A549 (cell line): ENCODE results near the gene CAPN11. TPM values are rescaled to one million over a fixed set of nuclear protein-coding genes. Genes with fewer than 3 reads are reported as not detected.

Experiments
- ATAC-seq, 2 experiments: fragments of 200-7000 bp in 1 of 2; fragments of >200 bp in 1 of 2; cut with Nextera tagmentation in 1 of 2; cut with Tn5 transposase in 1 of 2; 3 replicates each; pipeline versions ENCODE4 v1.8.0 to v1.9.1; 2018 to 2020; ENCODE audit warnings: mild to moderate bottlenecking in 1 of 2, moderate library complexity in 1 of 2
- CTCF ChIA-PET: fragments of 300-600 bp; sonication (Branson Sonifier 250); formaldehyde crosslinking; extraction: SDS; loops from one replicate; lab custom pipeline; 2021; ENCODE audit warnings: antibody characterized with exemption, inconsistent platforms; lab: Yijun Ruan, JAX
- POLR2A ChIA-PET: fragments of 350-600 bp; formaldehyde crosslinking; extraction: SDS; loops from one replicate; lab custom pipeline; 2021; ENCODE audit warnings: antibody characterized with exemption, inconsistent platforms; lab: Yijun Ruan, JAX
- DNase-seq, 2 experiments: peaks; one replicate each; pipeline versions ENCODE4 v3.0.0 to v3.0.0-alpha.2; 2011 to 2016; ENCODE audit warnings: low read depth in 1 of 2, low spot score in 1 of 2
- FAIRE-seq: peaks from 2 replicates; lab custom pipeline; 2011; peaks lifted over from hg19 to GRCh38; lab: Jason Lieb, UNC
- H3K27ac ChIP-seq, 2 experiments: fragments of >200 bp; sonication (Bioruptor Twin); formaldehyde crosslinking; 3 replicates each; pipeline ENCODE4 v1.5.1; 2016 to 2017
- H3K4me1 ChIP-seq: fragments of >200 bp; sonication (Bioruptor Twin); formaldehyde crosslinking; 3 replicates; pipeline ENCODE4 v1.6.1; 2016
- H3K4me2 ChIP-seq: fragments of >200 bp; sonication (Bioruptor Twin); formaldehyde crosslinking; 3 replicates; pipeline ENCODE4 v1.6.1; 2016
- H3K4me3 ChIP-seq: fragments of >200 bp; sonication (Bioruptor Twin); formaldehyde crosslinking; 3 replicates; pipeline ENCODE4 v1.5.1; 2016
- H3K9me3 ChIP-seq: fragments of >200 bp; sonication (Bioruptor Twin); formaldehyde crosslinking; 3 replicates; pipeline ENCODE4 v1.6.1; 2016
- BCL3 ChIP-seq: fragments of >200 bp; sonication (Bioruptor Twin); formaldehyde crosslinking; IDR thresholded peaks from 3 replicates; pipeline ENCODE4 v1.6.1; 2016
- EP300 ChIP-seq, 2 experiments: fragments of >200 bp; sonication (Bioruptor Twin); formaldehyde crosslinking; IDR thresholded peaks; 2 replicates in 1 of 2; 3 replicates in 1 of 2; pipeline ENCODE4 v1.6.1; 2016 to 2017
- ESRRA ChIP-seq: fragments of 150-350 bp; IDR thresholded peaks from 2 replicates; pipeline ENCODE4 v1.6.1; 2014; ENCODE audit warnings: mild to moderate bottlenecking, low read length, borderline replicate concordance
- FOSB ChIP-seq: fragments of 250-450 bp; sonication (Bioruptor Pico); IDR thresholded peaks from 2 replicates; pipeline ENCODE4 v1.5.0; 2020; ENCODE audit warnings: mild to moderate bottlenecking, moderate library complexity
- FOXS1 ChIP-seq: fragments of 250-450 bp; sonication (Bioruptor Pico); IDR thresholded peaks from 2 replicates; pipeline ENCODE4 v1.5.0; 2020; ENCODE audit warnings: mild to moderate bottlenecking, moderate library complexity
- HMGXB4 ChIP-seq: fragments of 250-450 bp; sonication (Bioruptor Pico); IDR thresholded peaks from 2 replicates; pipeline ENCODE4 v1.5.0; 2021; ENCODE audit warnings: mild to moderate bottlenecking, moderate library complexity, borderline replicate concordance
- HOXA7 ChIP-seq: fragments of 250-450 bp; sonication (Bioruptor Pico); IDR thresholded peaks from 2 replicates; pipeline ENCODE4 v1.5.0; 2020; ENCODE audit warnings: mild to moderate bottlenecking, moderate library complexity
- MAZ ChIP-seq: fragments of 150-350 bp; IDR thresholded peaks from 2 replicates; pipeline ENCODE4 v1.6.1; 2014; ENCODE audit warnings: antibody characterized with exemption, low read depth, low read length, borderline replicate concordance
- MYC ChIP-seq: IDR thresholded peaks from 2 replicates; pipeline ENCODE4 v1.6.1; 2012; ENCODE audit warnings: mild to moderate bottlenecking, inconsistent platforms, low read length, improper control_type of control experiment, borderline replicate concordance
- SMC3 ChIP-seq: fragments of >200 bp; sonication (Bioruptor Twin); formaldehyde crosslinking; IDR thresholded peaks from 3 replicates; pipeline ENCODE4 v1.6.1; 2018; ENCODE audit warnings: inconsistent platforms
- SREBF2 ChIP-seq: fragments of 450-650 bp; IDR thresholded peaks from 2 replicates; pipeline ENCODE4 v1.6.1; 2014; ENCODE audit warnings: mild to moderate bottlenecking, moderate library complexity
- ZFP36 ChIP-seq: fragments of 450-650 bp; IDR thresholded peaks from 2 replicates; pipeline ENCODE4 v1.6.1; 2014; ENCODE audit warnings: borderline replicate concordance; ENCODE audit not compliant: partially characterized antibody
- WGBS: methylation state at CpG from one replicate; pipeline ENCODE4 v1.1.6; 2017; ENCODE audit errors: missing lambda C conversion rate; 5-methylcytosine and 5-hydroxymethylcytosine counted together
- polyA plus RNA-seq, 4 experiments: library from polyadenylated mRNA; depleted of rRNA in 3 of 4; stranded (reverse); fragments of >200 nt; fragmentation: RNase III in 1 of 4; extraction: RNeasy Plus Mini Kit Qiagen cat#74134 plus additional on column Dnase treatment in 1 of 4; gene quantifications; 2 replicates in 3 of 4; 3 replicates in 1 of 4; pipeline ENCODE4 v1.2.3, GENCODE V29; 2011 to 2017
- small RNA-seq, 6 experiments: library from RNA; depleted of rRNA; stranded (forward); fragments of <200 nt; gene quantifications; one replicate each; pipeline ENCODE3, GENCODE V24; 2012

Gene CAPN11
- polyA plus RNA-seq, 2 of the 4 experiments (the other 2 are of a cell fraction), result 0.10 TPM; not detected in 1

- FAIRE-seq, result no peak
- ChIA-PET CTCF (interaction anchor here (0.6 to 8.4 kb wide), 18 partner anchors 9 to 1658 kb away, joined by 3 to 111 read pairs (median 7); partner anchors contain the start of genes HSP90AB1, MYMX and SLC29A1), POLR2A (interaction anchor here (1.8 kb wide), 1 partner anchor 13 kb away, joined by 13 read pairs; the partner anchor contains the start of gene HSP90AB1)
- no peak for TF ChIP-seq FOSB (CRISPR knock-in tag)
- no peak for TF ChIP-seq HOXA7
- no peak for TF ChIP-seq SREBF2
- TF ChIP-seq HMGXB4, result no peak
- TF ChIP-seq ESRRA, result no peak
- TF ChIP-seq MYC, result no peak
- TF ChIP-seq BCL3, result no peak
- TF ChIP-seq MAZ, result no peak
- TF ChIP-seq SMC3, result no peak
- no peak for TF ChIP-seq ZFP36
- no peak for TF ChIP-seq FOXS1 (CRISPR knock-in tag)
- no peak for TF ChIP-seq EP300 (IDR thresholded peaks at IDR 0.05)
- H3K9me3 ChIP-seq, result no peaks in the 10 kb centered on the region
- 92% methylated on average over 12 of the region's 14 CpGs for WGBS
- no peak for DNase-seq
- H3K4me2 ChIP-seq, result no peak overlapping the region
- peak overlapping the region in 1 of 2 experiments; percentile 77; a peak in 1 of 6 replicates for H3K27ac ChIP-seq
- ATAC-seq, result no peak
- H3K4me1 ChIP-seq, result peaks cover 39% of the 10 kb centered on the region
- no peak overlapping the region for H3K4me3 ChIP-seq
Observed at GRCh38 chr6:44233567-44234100, 75.0 kb downstream of the CAPN11 start.

Small RNA genes within 50 kb of the gene (small RNA-seq; reads per million reads assigned to genes)
- 0 reads per million in 6 experiments for gene RN7SL811P

Other genes starting within 250 kb of the CAPN11 start
- gene MRPL14, start 31.4 kb upstream of the CAPN11 start, polyA plus RNA-seq (2011; rRNA removed), result 47.1 and 48.2 TPM in 2 replicates
- gene MRPL14, start 31.4 kb upstream of the CAPN11 start, polyA plus RNA-seq (2017; fragmentation: RNase III; extraction: RNeasy Plus Mini Kit Qiagen cat#74134 plus additional on column Dnase treatment), result 55.3 to 56.5 TPM (median 56.3 TPM) in 3 replicates
- 24.0 and 25.4 TPM in 2 replicates for gene TMEM63B, start 31.3 kb upstream of the CAPN11 start, polyA plus RNA-seq (2011; rRNA removed)
- 18.3 to 22.2 TPM (median 21.6 TPM) in 3 replicates for gene TMEM63B, start 31.3 kb upstream of the CAPN11 start, polyA plus RNA-seq (2017; fragmentation: RNase III; extraction: RNeasy Plus Mini Kit Qiagen cat#74134 plus additional on column Dnase treatment)
- not detected in 2 replicates for gene MYMX, start 58.1 kb downstream of the CAPN11 start, polyA plus RNA-seq (2011; rRNA removed)
- gene MYMX, start 58.1 kb downstream of the CAPN11 start, polyA plus RNA-seq (2017; fragmentation: RNase III; extraction: RNeasy Plus Mini Kit Qiagen cat#74134 plus additional on column Dnase treatment), result not detected in 3 replicates
- 72.3 and 80.0 TPM in 2 replicates for gene SLC29A1, start 64.8 kb downstream of the CAPN11 start, polyA plus RNA-seq (2011; rRNA removed)
- gene SLC29A1, start 64.8 kb downstream of the CAPN11 start, polyA plus RNA-seq (2017; fragmentation: RNase III; extraction: RNeasy Plus Mini Kit Qiagen cat#74134 plus additional on column Dnase treatment), result 45.6 to 49.1 TPM (median 47.1 TPM) in 3 replicates
- gene HSP90AB1, start 88.3 kb downstream of the CAPN11 start, polyA plus RNA-seq (2011; rRNA removed), result 1,080 and 1,155 TPM in 2 replicates
- 1,076 to 1,211 TPM (median 1,136 TPM) in 3 replicates for gene HSP90AB1, start 88.3 kb downstream of the CAPN11 start, polyA plus RNA-seq (2017; fragmentation: RNase III; extraction: RNeasy Plus Mini Kit Qiagen cat#74134 plus additional on column Dnase treatment)
- gene SLC35B2, start 98.7 kb downstream of the CAPN11 start, polyA plus RNA-seq (2011; rRNA removed), result 44.5 and 61.4 TPM in 2 replicates
- 38.7 to 45.6 TPM (median 45.5 TPM) in 3 replicates for gene SLC35B2, start 98.7 kb downstream of the CAPN11 start, polyA plus RNA-seq (2017; fragmentation: RNase III; extraction: RNeasy Plus Mini Kit Qiagen cat#74134 plus additional on column Dnase treatment)
- gene NFKBIE, start 106.7 kb downstream of the CAPN11 start, polyA plus RNA-seq (2011; rRNA removed), result 6.2 and 6.3 TPM in 2 replicates
- 5.6 to 9.1 TPM (median 6.0 TPM) in 3 replicates for gene NFKBIE, start 106.7 kb downstream of the CAPN11 start, polyA plus RNA-seq (2017; fragmentation: RNase III; extraction: RNeasy Plus Mini Kit Qiagen cat#74134 plus additional on column Dnase treatment)
- gene TMEM151B, start 111.6 kb downstream of the CAPN11 start, polyA plus RNA-seq (2011; rRNA removed), result 0.01 TPM in 1 of 2 replicates, not detected in the other
- gene TMEM151B, start 111.6 kb downstream of the CAPN11 start, polyA plus RNA-seq (2017; fragmentation: RNase III; extraction: RNeasy Plus Mini Kit Qiagen cat#74134 plus additional on column Dnase treatment), result 0.01 to 0.03 TPM in 2 of 3 replicates, not detected in the other
- 4.0 and 4.3 TPM in 2 replicates for gene AARS2, start 154.5 kb downstream of the CAPN11 start, polyA plus RNA-seq (2011; rRNA removed)
- gene AARS2, start 154.5 kb downstream of the CAPN11 start, polyA plus RNA-seq (2017; fragmentation: RNase III; extraction: RNeasy Plus Mini Kit Qiagen cat#74134 plus additional on column Dnase treatment), result 6.2 to 6.8 TPM (median 6.6 TPM) in 3 replicates
- gene SPATS1, start 183.8 kb downstream of the CAPN11 start, polyA plus RNA-seq (2011; rRNA removed), result not detected in 2 replicates
- gene SPATS1, start 183.8 kb downstream of the CAPN11 start, polyA plus RNA-seq (2017; fragmentation: RNase III; extraction: RNeasy Plus Mini Kit Qiagen cat#74134 plus additional on column Dnase treatment), result not detected in 3 replicates
- 14.4 and 20.5 TPM in 2 replicates for gene CDC5L, start 228.9 kb downstream of the CAPN11 start, polyA plus RNA-seq (2011; rRNA removed)
- 12.6 to 13.0 TPM (median 12.8 TPM) in 3 replicates for gene CDC5L, start 228.9 kb downstream of the CAPN11 start, polyA plus RNA-seq (2017; fragmentation: RNase III; extraction: RNeasy Plus Mini Kit Qiagen cat#74134 plus additional on column Dnase treatment)